Measurements from ENCODE around the gene KPNA1. TPM values are rescaled to one million over a fixed set of nuclear protein-coding genes. Genes with fewer than 3 reads are reported as not detected.

KPNA1 gene
- total and polyA plus RNA-seq, 2 experiments from 2014 or later = 34.0 to 62.6 TPM

DNA sequence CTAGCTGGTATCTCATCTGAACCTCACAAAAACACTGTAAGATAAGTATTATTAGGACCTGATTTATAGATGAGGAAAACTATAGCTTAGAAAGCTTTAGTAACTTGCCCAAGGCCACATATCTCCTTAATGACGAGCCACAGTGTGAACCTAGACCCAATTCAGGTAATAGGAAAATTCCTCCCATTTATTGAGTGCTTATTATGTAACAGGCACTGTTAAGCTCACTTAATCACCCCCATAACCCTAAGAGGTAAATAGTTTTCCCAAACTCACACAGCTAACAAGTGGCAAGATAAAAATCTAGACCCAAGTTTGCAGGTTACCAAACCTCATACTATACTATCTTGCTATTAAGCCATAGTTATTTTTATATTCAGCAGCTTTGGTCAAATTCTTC, 106.8 kb downstream of the KPNA1 start:
- no peaks in the 10 kb centered on the region for H3K4me1 ChIP-seq (ENCODE audit: insufficient read depth)
- H3K4me2 ChIP-seq (ENCODE audit: unreplicated experiment) = no peak overlapping the region
- WGBS, 2 experiments (ENCODE audit: low coverage in 1 of 2, low lambda C conversion rate in 2 of 2, missing lambda C conversion rate in 2 of 2) = 80 to 94% methylated on average over 1 of the region's 1 CpG
- H4K20me1 ChIP-seq (ENCODE audit: insufficient read depth) = no peaks in the 10 kb centered on the region
- H2AFZ ChIP-seq = no peak overlapping the region
- H3K9me2 ChIP-seq (ENCODE audit: insufficient read depth) = no peaks in the 10 kb centered on the region
- peaks cover 34% of the 10 kb centered on the region for H3K36me3 ChIP-seq (ENCODE audit: low read depth)
- H3K9ac ChIP-seq = no peak overlapping the region
- no peak overlapping the region for H3K27ac ChIP-seq
- H3K27me3 ChIP-seq (replicated peaks; ENCODE audit: insufficient read depth) = no peaks in the 10 kb centered on the region
- peaks cover 5% of the 10 kb centered on the region; the same call in 1 of the 2 replicates for H3F3A ChIP-seq (ENCODE audit: insufficient read depth)
- no peak overlapping the region for H3K4me3 ChIP-seq
- no peaks in the 10 kb centered on the region for H3K9me3 ChIP-seq (ENCODE audit: low read depth)
- in situ Hi-C loops (cut with MboI) = no loop called here
- no peak for TF ChIP-seq EZH2phosphoT487 (IDR thresholded peaks at IDR 0.05; ENCODE audit: insufficient read depth, low read depth)
- TF ChIP-seq EZH2 (IDR thresholded peaks at IDR 0.05; ENCODE audit: insufficient read depth, poor library complexity, severe bottlenecking) = no peak
- no peak for DNase-seq
- H3K79me2 ChIP-seq (ENCODE audit: insufficient read depth) = peaks cover 27% of the 10 kb centered on the region

DNA sequence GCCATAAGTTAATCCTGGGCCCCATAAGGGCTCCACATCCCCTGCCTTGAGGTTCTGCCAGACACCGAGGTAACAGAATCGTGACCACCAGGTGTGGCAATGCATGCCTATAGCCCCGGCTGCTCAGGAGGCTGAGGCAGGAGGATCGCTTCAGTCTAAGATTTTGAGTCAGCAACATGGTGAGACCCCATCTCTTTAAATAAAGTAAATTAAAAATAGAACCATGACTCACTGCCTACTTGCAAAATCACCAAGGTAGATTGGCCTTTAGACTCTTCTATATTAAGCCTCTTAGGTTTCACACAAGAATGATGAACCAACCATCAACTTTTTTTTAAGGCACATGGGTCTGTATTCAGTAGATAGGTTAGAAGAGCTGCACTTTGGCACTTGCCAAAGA, 108.5 kb downstream of the KPNA1 start:
- 99% methylated on average over 4 of the region's 4 CpGs for WGBS, 2 experiments (ENCODE audit: low coverage in 1 of 2, low lambda C conversion rate in 2 of 2, missing lambda C conversion rate in 2 of 2)
- Histone ChIP-seq H3K79me2 (ENCODE audit: insufficient read depth) (peaks cover 10% of the 10 kb centered on the region), H3K9me3 (ENCODE audit: low read depth) (no peaks in the 10 kb centered on the region), H3K9ac (no peak overlapping the region), H3K36me3 (ENCODE audit: low read depth) (peaks cover 32% of the 10 kb centered on the region), H2AFZ (no peak overlapping the region), H3K27me3 (replicated peaks; ENCODE audit: insufficient read depth) (no peaks in the 10 kb centered on the region), H3K4me3 (no peak overlapping the region), H3F3A (ENCODE audit: insufficient read depth) (peaks cover 5% of the 10 kb centered on the region; the same call in 1 of the 2 replicates), H3K9me2 (ENCODE audit: insufficient read depth) (no peaks in the 10 kb centered on the region), H3K4me1 (ENCODE audit: insufficient read depth) (no peaks in the 10 kb centered on the region), H3K27ac (no peak overlapping the region), H4K20me1 (ENCODE audit: insufficient read depth) (no peaks in the 10 kb centered on the region), H3K4me2 (ENCODE audit: unreplicated experiment) (no peak overlapping the region)
- TF ChIP-seq EZH2 (IDR thresholded peaks at IDR 0.05; ENCODE audit: insufficient read depth, poor library complexity, severe bottlenecking) (no peak), EZH2phosphoT487 (IDR thresholded peaks at IDR 0.05; ENCODE audit: insufficient read depth, low read depth) (no peak)
- in situ Hi-C loops (cut with MboI) = no loop called here
- DNase-seq = no peak

DNA sequence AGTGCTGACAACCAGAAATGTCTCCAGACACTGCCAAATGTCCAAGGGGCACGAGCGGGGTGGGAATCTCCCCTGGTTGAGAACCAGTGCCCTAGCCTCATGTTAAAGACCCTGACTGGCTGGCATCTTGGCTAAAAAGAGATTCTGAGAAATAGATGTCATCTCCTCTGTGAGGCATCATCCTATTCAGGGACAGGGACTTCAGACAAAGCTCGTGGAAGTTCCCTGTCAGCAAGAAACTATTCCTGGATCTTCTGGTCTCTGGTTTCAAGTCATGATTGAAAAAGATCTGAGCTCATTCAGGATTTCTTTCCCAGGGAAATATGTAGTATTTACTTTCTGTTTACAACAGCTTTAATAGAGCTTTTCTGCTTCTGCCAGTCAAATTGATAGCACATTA, 109.7 kb downstream of the KPNA1 start:
- Histone ChIP-seq H3K9ac (no peak overlapping the region), H3K9me2 (ENCODE audit: insufficient read depth) (no peaks in the 10 kb centered on the region), H3K4me2 (ENCODE audit: unreplicated experiment) (no peak overlapping the region), H3K27me3 (replicated peaks; ENCODE audit: insufficient read depth) (no peaks in the 10 kb centered on the region), H3K36me3 (ENCODE audit: low read depth) (peaks cover 20% of the 10 kb centered on the region; the same call in 1 of the 2 replicates), H3K4me3 (no peak overlapping the region), H4K20me1 (ENCODE audit: insufficient read depth) (no peaks in the 10 kb centered on the region), H3K79me2 (ENCODE audit: insufficient read depth) (no peaks in the 10 kb centered on the region), H3K27ac (no peak overlapping the region), H2AFZ (no peak overlapping the region), H3K9me3 (ENCODE audit: low read depth) (no peaks in the 10 kb centered on the region), H3K4me1 (ENCODE audit: insufficient read depth) (no peaks in the 10 kb centered on the region), H3F3A (ENCODE audit: insufficient read depth) (peaks cover 5% of the 10 kb centered on the region; the same call in 1 of the 2 replicates)
- 93 to 100% methylated on average over 1 to 3 of the region's 3 CpGs for WGBS, 2 experiments (ENCODE audit: low coverage in 1 of 2, low lambda C conversion rate in 2 of 2, missing lambda C conversion rate in 2 of 2)
- in situ Hi-C loops (cut with MboI) = no loop called here
- TF ChIP-seq EZH2 (IDR thresholded peaks at IDR 0.05; ENCODE audit: insufficient read depth, poor library complexity, severe bottlenecking) (no peak), EZH2phosphoT487 (IDR thresholded peaks at IDR 0.05; ENCODE audit: insufficient read depth, low read depth) (no peak)
- DNase-seq = no peak

DNA sequence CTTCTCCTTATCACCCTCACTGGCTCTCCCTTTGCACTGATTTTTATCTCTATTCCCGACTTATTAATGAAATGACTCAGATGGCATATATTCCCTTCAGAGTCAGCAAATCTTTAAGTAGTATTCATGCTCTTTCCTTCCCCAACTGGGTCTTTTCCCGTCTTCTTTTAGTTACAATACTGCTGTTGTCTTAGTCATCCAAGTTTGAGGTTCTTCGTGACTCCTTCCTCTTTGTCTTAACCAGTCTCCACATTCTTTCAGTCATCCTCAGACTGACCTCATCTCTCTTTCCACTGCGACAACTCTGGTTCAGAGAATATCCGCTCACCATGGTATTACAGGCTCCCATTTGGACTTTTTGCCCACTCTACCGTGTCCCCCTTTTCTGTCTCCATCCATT, 111.2 kb downstream of the KPNA1 start:
- Histone ChIP-seq H2AFZ (no peak overlapping the region), H3K4me2 (ENCODE audit: unreplicated experiment) (no peak overlapping the region), H3K9ac (no peak overlapping the region), H3K79me2 (ENCODE audit: insufficient read depth) (no peaks in the 10 kb centered on the region), H3K9me2 (ENCODE audit: insufficient read depth) (no peaks in the 10 kb centered on the region), H3K27me3 (replicated peaks; ENCODE audit: insufficient read depth) (no peaks in the 10 kb centered on the region), H4K20me1 (ENCODE audit: insufficient read depth) (no peaks in the 10 kb centered on the region), H3K36me3 (ENCODE audit: low read depth) (peaks cover 11% of the 10 kb centered on the region; the same call in 1 of the 2 replicates), H3F3A (ENCODE audit: insufficient read depth) (peaks cover 5% of the 10 kb centered on the region; the same call in 1 of the 2 replicates), H3K9me3 (ENCODE audit: low read depth) (no peaks in the 10 kb centered on the region), H3K4me3 (no peak overlapping the region), H3K4me1 (ENCODE audit: insufficient read depth) (no peaks in the 10 kb centered on the region), H3K27ac (no peak overlapping the region)
- in situ Hi-C loops (cut with MboI) = no loop called here
- WGBS, 2 experiments (ENCODE audit: low coverage in 1 of 2, low lambda C conversion rate in 2 of 2, missing lambda C conversion rate in 2 of 2) = 85 to 91% methylated on average over 6 of the region's 6 CpGs
- TF ChIP-seq EZH2 (IDR thresholded peaks at IDR 0.05; ENCODE audit: insufficient read depth, poor library complexity, severe bottlenecking) = no peak
- no peak for TF ChIP-seq EZH2phosphoT487 (IDR thresholded peaks at IDR 0.05; ENCODE audit: insufficient read depth, low read depth)
- peak; percentile 43 for DNase-seq

DNA sequence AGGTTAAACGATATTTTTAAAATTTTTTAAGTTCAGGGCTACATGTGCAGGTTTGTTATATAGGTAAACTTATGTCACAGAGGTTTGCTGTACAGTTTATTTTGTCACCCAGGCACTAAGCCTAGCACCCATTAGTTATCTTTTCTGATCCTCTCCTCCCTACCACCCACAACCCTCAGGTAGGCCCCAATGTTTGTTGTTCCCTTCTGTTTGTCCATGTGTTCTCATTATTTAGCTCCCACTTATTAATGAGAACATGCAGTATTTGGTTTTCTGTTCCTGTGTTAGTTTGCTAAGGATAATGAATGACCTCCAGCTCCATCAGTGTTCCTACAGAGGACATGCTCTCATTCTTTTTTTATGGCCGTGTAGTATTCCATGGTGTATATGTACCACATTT, 115.8 kb downstream of the KPNA1 start:
- peaks cover 10% of the 10 kb centered on the region for H3F3A ChIP-seq (ENCODE audit: insufficient read depth)
- H3K27me3 ChIP-seq (replicated peaks; ENCODE audit: insufficient read depth) = no peaks in the 10 kb centered on the region
- H3K36me3 ChIP-seq (ENCODE audit: low read depth) = no peaks in the 10 kb centered on the region
- no peak overlapping the region for H3K4me3 ChIP-seq
- H3K79me2 ChIP-seq (ENCODE audit: insufficient read depth) = peaks cover 17% of the 10 kb centered on the region
- H3K4me2 ChIP-seq (ENCODE audit: unreplicated experiment) = no peak overlapping the region
- in situ Hi-C loops (cut with MboI) = no loop called here
- no peaks in the 10 kb centered on the region for H3K9me3 ChIP-seq (ENCODE audit: low read depth)
- DNase-seq = no peak
- 97 to 100% methylated on average over 1 to 2 of the region's 2 CpGs for WGBS, 2 experiments (ENCODE audit: low coverage in 1 of 2, low lambda C conversion rate in 2 of 2, missing lambda C conversion rate in 2 of 2)
- no peak overlapping the region for H3K27ac ChIP-seq
- H2AFZ ChIP-seq = no peak overlapping the region
- H3K9me2 ChIP-seq (ENCODE audit: insufficient read depth) = no peaks in the 10 kb centered on the region
- H4K20me1 ChIP-seq (ENCODE audit: insufficient read depth) = no peaks in the 10 kb centered on the region
- TF ChIP-seq EZH2phosphoT487 (IDR thresholded peaks at IDR 0.05; ENCODE audit: insufficient read depth, low read depth) (no peak), EZH2 (IDR thresholded peaks at IDR 0.05; ENCODE audit: insufficient read depth, poor library complexity, severe bottlenecking) (no peak)
- H3K4me1 ChIP-seq (ENCODE audit: insufficient read depth) = peaks cover 13% of the 10 kb centered on the region; the same call in 1 of the 2 replicates
- H3K9ac ChIP-seq = no peak overlapping the region

Measured in GM23248 (cell line).